GM12801 (cell line): ENCODE measurements around the gene HDAC9.

ENCODE experiments used
- TF ChIP-seq, protein P1 (sequence below): IDR thresholded peaks from one replicate; pipeline ENCODE4 v1.5.1; 2011; ENCODE audit warnings: control low read depth; ENCODE audit not compliant: insufficient read length; ENCODE audit errors: extremely low read depth

HDAC9 gene

DNA sequence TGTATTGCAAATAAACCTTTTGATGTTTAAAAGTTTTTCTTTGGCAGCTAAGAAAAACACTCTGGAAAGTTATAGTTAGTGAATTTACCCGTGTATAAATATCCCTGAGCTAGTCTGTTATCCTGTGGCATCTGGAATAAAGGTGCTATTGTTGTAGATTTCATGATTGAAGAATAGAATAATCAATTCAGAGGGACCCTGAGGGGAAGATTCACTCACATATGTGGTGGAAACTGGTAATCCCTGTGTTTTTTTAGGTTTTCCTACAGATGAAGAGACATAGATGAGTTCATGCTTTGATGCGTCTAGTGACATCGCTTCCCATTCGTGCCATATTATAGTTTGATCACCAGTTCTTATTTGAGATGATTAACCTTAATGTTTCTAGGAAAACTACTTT lies 457.3 kb downstream of the HDAC9 start:
- TF ChIP-seq, protein P1, sequence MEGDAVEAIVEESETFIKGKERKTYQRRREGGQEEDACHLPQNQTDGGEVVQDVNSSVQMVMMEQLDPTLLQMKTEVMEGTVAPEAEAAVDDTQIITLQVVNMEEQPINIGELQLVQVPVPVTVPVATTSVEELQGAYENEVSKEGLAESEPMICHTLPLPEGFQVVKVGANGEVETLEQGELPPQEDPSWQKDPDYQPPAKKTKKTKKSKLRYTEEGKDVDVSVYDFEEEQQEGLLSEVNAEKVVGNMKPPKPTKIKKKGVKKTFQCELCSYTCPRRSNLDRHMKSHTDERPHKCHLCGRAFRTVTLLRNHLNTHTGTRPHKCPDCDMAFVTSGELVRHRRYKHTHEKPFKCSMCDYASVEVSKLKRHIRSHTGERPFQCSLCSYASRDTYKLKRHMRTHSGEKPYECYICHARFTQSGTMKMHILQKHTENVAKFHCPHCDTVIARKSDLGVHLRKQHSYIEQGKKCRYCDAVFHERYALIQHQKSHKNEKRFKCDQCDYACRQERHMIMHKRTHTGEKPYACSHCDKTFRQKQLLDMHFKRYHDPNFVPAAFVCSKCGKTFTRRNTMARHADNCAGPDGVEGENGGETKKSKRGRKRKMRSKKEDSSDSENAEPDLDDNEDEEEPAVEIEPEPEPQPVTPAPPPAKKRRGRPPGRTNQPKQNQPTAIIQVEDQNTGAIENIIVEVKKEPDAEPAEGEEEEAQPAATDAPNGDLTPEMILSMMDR = no peak

DNA sequence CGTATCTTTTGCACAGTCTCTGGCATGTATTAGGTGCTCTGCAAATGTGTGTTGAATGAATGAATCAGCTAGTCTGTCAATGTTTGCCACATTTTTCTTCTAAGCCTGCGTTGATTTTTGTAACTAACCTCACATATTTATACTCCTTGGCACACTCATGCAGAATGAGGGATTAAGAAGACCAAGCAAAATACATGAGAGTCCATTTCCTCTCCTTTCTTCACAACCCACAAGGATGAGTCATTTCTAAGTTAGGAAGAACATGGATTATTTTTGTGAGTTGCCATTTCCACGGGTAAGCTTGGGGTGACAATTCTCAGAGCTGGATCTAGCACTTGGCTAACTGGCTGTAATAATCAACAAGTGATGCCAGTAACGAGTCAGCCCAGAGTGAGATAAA lies 463.1 kb downstream of the HDAC9 start:
- TF ChIP-seq, protein P1 = no peak

DNA sequence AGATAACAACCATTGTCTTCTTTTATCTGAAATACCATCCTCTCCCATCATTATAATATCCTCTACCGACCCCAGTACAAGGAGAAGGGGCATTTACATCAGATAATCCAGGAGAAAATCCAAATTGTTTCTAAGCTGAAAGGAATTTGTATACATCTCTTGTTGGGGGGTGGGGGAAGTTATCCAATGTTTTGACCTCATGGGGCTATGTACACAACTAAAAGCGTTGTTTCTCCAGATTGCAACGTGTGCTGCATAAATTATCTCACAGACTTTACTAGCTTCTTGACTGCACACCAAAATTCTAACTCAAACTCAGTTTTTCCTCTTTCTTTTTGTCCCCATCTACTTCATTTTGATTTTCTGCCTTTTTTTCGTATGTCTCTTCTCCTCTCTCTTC lies 465.2 kb downstream of the HDAC9 start:
- TF ChIP-seq, protein P1 = no peak

DNA sequence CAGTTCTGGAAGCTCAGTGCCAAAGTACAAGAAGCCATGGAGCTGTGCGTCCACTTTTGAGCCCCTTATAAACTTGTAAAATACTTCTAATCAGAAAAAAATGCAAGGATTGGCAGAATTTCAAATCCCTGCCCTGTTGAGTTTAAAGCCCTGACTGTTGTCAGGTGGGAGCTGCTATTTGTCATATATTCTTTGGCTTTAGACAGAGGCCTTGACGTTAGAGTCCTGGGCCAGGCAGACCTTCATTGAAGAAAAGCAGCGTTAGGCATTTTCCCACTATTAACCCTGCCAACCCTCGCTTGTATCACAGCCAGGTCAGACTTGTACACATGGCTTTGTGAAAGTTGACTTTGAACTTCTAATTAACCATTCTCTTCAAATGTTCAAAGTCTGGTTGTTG lies 466.5 kb downstream of the HDAC9 start:
- TF ChIP-seq, protein P1 = no peak

DNA sequence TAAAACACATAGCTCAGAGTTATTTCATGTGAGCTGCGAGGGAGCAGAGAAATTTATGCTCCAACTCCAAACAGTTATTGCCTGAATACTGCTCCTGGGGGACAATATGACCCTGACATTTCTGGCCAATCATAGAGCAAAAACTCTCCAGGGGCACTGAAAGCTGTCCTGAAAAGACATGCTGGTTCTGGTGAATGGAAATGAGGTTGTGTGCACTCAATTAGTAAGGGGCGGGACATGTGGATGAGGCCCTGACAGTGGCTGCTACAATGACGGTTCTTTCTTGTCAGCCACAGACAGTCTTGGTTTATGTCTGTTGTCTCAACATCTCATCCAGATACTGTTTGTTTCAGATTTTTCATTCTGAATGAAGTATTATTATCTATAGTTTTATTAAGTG lies 470.1 kb downstream of the HDAC9 start:
- TF ChIP-seq, protein P1 = no peak

DNA sequence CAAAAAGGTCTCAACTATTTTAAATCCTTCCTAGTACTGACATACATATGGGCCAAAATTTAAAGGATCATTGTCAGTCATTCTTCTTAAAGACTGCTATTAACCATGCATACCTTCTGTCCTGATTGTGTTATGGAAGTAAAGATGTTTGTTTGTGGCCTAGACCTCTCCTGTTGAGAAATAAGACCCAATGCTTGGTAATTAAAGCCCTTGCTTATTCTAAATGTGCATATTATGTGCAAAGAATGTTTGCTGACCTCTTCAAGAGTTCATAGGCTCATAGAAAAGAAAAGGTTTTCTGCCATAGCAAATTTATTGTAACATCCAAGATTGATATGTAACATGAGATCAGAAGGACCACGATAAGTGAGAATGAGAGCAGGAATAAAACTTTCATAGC lies 476.3 kb downstream of the HDAC9 start:
- TF ChIP-seq, protein P1 = no peak

DNA sequence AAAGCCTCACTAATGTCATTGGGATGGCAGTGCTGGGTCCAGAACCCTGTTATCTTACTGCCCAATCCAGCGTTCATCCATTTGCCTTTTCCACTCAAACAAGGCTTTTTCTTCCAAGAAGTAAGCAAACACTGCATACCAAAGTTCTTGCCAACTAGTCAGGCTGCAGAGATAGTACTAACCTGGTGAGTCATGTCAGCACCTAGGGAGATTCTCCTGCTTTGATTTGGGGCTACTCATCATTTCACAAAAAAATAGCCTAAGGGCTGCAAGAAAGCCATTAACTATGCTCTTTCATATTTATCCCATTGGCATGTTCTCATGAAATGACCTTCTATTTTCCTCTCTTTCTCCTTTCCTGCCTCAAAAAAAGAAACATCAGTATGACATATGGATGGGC lies 479.3 kb downstream of the HDAC9 start:
- TF ChIP-seq, protein P1 = no peak

DNA sequence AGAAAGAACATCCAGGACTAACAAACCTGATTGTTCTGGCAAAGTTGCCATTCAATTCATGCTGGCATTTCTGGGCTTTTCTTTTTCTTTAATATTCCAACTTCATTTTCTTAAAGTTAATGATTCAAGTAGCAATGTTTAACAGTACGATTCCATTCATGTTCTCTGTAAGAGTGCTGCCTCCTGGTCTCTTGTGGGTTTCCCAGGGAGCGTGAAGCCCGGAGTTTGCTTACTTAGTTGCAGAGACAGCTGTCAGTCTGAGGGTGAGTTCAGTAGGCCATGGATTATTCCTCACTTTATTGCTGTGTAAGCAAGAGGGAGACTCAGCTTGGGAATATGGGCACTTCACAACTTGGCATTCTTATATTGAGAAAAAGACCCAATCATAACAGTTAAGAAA lies 479.7 kb downstream of the HDAC9 start:
- TF ChIP-seq, protein P1 = no peak
